GF-D8 (cell line): ENCODE results near the gene USP6NL.
"Not testable (repeated sequence)": the region's sequence is repeated elsewhere in the genome, so short reads cannot be mapped to it uniquely, and the experiment has no call there.

Experiments used
- DNase-seq: peaks from one replicate; lab custom pipeline; 2025; lab: John Stamatoyannopoulos, UW

Gene USP6NL

DNA sequence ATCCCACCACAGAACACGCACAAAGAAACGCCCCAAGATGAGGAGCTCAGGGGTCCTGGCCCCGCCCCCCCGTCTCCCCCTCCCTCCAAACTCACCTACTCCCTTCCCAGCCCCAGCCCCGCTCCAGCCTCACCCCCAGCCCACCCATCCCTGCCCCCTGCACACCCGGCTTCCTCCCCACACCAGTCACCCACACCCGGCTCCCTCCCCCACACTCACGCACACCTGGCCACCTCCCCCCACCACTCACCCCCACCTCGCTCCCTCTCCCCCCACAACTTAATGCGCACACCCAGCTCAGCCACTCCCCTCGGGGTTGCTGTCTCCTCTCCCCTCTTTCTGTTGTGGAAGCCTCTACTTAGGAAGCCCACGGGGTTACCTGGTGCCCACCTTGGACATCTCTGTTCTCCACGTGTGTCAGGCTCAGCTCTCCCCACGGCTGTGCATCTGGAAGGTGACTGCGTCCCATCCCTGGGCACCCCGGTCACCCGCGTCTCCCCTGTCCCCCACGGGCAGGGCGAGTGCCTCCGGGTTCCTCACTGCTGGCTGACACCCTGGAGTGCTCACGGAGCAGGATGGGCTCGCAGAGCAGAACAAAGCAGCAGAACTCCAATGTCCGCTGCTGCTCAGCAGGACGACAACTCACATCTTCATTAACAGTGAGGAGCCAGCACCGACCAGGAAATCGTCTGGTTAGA is 166.8 kb downstream of the USP6NL start:
- DNase-seq, result no peak

DNA sequence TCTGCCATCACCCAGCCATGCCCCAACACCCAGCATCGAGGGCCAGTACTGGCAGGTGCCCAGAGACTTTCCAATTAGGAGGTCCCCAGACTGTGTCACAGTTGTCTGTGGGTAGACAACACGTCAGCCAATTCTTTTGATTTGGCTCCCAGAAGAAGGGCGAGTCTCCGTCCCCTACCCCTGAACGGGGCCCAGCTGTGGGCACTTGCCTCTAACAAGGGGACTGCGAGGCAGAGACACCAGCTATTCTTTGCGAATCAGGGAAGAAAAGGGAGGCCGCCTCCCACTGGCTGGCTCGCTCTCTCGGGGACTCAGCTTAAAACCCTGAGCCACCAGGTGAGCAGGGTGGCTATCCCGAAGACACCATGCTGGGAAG is 167.3 kb downstream of the USP6NL start:
- no peak for DNase-seq

DNA sequence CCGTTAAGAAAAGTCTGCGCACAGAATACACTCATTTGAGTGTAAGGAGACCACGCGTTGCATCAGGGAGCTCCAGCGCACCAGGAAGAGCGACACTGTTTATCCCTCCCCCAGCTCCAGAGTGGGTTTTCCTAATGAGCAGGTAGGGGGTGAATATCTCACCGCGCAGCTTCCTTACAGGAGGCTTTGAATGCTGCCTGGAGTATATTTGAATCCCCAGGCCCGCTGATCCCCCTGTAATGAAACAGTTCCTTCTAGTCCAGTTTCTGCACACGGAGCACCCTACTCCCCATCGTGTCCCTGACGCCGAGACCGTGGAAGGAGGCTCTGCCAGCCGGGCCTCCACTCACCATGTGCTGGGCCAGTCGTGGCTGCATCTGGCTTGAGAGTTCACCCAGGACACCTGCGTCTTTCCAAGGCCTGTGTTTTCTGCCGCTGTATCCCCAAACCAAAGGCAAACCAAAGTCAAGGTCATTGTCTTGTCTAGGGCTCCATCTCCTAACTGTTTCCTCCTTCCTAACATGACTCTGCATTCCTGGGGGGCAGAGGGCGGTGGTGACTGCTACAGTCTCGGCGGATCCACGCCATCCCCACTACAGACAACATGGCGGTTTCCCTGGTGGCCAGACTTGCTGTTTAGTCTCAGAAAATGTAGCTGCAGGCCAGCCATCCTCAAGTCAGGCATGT is 167.8 kb downstream of the USP6NL start:
- no peak for DNase-seq

DNA sequence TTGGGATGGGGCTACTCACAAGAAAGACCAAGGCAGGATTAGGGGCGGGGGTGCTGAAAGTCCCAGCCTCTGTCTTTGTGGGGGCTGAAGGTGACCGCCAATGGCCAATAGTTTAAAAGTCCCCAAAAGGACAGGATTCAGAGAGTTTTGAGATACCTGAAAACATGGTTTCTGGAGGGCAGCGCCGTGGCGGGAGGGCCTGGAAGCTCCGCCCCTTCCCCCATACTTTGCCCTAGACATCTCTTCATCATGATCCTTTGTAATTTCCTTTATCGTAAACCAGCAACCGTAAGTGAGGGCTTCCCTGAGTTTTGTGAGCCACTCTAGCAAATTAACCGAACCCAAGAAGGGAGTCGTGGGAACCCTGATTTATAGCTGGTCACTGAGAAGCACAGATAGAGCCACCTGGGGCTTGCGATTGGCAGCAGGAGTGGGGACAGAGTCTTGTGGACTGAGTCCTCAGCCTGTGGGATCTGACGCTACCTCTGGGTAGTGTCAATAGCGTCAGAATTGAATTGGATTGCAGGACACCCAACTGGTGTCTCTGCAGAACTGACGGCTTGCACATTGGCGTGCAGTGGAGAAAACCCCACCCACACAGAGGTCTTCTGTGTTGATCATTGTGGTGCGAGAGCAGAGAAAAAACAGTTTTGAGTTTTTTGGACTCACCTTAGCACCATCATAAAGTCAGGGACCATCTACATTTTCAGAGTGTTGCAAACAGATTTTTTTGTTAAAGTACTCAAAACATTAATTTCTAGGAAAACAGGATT is 169.3 kb downstream of the USP6NL start:
- DNase-seq, result no peak

DNA sequence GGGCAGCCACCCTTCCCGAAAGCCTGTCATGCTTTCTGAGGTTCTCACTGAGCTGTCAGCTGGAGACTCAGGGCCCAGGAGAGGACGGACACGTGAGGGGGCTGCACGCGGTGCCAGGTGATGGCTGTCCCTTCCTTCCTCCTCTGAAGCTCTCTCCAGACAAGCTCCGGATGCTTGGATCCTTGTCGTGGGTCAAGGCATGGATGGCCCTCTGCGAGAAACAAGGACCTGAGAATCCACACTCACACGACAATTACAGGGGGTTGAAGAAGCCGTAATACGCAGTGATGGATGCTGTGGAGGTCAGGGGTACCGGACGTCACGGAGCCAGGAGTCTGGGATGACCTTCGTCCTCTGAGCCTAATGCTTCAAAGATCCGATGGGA is 170.3 kb downstream of the USP6NL start:
- no peak for DNase-seq

DNA sequence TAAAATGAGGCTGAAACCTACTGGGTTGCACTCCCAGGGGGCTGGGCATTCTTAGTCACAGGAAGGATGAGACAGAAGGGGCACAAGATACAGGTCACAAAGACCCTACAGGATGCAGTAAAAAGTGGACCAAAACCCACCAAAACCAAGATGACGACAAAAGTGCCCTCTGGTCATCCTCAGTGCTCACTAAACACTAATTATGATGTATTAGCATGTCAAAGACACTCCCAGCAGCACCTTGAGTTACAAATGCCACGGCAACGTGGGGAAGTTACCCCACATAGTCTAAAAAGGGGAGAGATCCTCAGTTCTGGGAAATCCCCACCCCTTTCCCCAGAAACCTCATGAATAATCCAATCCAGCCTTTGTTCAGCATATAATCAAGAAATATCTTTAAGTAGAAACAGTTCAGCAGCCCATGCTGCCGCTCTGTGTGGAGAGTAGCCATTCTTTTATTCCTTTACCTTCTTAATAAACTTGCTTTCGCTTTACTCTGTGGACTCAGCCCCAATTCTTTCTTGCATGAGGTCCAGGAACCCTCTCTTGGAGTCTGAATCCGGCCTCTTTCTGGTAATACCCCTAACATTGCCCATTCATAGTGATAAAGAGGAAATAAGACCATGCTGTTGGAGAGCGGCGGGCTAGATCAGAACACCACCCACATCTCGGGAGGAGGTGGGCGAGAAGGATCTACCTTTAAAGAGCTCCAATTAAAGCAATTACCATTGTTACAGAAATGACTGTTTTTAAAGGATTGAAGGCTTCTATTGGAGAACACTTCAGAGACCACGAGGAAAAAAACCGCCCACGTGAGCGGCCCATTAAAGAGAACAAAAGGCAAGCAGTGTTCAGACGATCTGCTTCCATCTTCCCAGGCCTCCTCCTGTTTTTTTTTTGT is 170.9 kb downstream of the USP6NL start:
- DNase-seq, result no peak

DNA sequence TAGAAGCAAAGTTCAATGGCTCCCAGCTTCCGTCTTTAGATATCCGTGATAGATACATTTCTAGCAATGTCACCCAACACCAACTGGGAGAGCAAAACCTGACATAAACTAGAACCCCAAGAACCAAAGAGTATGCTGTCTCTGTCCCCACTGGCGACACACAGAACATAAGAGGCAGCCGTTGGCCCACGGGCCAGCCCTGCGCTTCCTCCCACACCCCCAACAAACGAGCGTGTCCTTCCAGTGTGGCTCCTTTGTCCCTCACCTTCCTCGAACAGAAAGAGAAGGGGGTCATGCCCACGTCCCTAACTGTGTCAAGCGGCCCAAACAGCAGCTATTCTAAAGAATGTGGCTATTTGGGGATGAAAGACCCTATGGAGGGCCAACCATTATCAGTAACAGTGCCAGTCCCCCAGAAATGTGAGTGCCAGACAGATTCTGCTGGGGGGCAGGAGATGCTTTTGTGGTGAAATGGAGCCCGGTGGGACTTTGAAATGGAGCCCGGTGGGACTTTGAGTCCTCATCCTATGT is 171.9 kb downstream of the USP6NL start:
- no peak for DNase-seq

DNA sequence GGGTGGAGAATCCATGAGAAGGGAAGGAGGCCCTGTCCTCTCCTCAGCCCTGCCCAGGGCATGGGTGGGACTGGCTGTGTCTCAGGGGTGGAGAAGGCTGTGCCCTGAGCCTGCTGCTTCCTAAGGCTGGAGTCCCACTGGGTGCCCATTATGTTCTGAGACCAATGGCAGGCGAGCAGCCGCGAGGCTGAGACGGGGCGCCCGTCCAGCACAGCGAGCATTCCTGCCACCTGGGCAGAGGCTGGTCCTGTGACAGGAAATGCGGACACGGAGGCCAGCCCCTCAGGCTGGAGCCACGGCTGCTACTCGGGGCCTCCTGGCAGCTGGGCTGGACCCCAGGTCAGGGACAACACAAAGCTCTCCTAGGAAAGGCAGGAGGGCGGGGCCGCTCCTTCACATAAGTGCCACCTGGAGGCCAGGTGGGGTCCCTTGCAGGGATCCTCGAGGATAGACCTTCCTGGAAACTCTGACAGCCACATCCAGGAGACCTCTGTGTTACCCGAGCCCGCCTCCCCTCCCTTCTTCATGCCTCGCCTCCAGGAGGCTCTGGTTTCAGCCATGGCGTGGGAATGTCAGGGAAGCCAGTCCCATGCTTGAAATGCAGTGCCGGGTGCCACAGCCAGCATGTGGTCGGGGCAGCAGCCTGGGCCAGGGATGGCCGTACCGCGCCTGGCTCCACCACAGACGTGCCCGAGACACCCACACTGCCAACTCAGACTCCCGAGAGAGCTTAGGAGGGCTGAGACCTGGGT is 173.9 kb downstream of the USP6NL start:
- DNase-seq, result no peak

DNA sequence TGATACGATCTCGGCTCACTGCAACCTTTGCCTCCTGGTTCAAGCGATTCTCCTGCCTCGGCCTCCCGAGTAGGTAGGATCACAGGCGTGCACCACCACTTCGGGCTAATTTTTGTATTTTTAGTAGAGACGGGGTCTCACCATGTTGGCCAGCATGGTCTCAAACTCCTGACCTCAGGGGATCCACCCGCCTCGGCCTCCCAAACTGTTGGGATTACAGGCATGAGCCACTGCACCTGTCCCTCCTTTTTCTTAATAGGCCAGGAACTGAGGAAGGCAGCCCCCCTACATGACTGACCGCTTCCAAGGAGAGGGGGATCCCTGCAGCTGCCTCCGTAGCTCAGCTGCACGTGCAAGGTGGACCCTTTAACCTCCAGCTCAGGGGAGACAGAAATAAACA is 175.0 kb downstream of the USP6NL start:
- not testable (repeated sequence) for DNase-seq

DNA sequence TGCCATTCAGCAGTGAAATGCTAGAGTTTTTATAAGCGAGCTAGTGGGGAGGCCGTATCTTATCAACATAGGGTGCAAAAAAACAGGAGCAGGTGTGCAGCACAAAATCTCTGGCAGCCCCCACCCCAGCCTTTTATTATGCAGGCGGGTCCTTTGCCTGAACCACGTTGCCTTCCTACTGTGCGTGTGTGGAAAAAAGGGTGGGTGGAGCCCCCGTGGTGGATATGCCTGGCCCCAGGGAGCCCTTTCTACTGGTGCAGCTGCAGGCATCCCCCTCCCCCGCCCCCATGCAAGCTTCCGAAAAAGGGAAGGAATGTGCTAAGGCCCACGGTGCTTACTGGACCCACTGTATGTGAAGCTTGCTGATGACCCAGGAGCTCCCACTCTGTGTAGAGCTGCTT is 175.9 kb downstream of the USP6NL start:
- DNase-seq, result no peak

DNA sequence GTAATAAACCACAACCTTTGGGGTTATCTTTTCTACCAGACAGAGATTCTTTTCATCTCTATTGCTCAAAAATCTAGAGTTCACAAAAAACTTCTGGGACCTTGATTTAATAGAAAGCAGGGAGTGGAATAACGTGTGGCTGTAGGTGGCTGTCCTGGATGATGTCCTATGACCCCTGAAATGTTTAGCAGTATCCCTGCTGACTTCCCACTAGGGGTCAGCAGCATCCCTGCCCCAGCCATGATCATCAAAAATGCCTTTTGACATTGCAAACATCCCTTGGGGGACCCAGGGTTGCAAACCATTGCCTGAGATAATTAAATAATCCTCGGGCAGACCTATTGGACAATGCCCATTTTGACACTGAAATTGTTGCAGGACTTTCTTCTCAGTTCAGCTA is 177.1 kb downstream of the USP6NL start:
- no peak for DNase-seq

DNA sequence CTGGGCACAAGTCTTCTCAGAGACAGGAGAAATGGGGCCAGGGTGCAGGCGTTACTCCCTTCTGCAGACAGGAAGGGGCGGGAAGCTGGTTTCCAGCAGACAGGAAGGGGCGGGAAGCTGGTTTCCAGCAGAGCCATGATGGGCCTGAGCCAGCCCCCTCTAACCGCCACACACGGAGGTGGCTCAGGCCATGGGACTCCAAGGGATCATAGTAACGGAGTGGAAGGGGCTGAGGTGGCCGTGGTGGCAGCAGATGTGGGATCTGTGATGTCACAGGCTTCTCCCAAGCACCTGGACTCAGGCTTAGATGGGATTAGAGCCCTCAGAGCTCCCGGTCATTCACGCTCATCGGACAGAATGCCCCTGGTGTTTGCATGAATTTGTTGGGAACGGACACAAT is 177.8 kb downstream of the USP6NL start:
- DNase-seq, result no peak

DNA sequence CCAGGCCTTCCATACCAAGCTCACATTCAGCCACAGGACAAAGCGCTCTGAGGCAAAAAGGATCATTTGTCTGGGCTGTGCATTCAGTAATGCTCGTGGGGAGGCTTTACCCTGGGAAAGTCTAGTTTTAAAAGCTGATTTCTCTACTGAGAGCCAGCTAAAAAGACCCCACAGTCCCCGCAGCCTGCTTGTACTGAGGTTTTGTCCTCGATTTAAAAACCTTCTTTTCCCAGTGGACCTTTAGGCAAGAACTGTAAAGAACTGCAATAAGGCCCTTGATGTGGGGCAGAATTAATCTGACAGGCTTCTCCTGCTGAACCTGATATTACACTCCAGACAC is 180.3 kb downstream of the USP6NL start:
- DNase-seq, result no peak

DNA sequence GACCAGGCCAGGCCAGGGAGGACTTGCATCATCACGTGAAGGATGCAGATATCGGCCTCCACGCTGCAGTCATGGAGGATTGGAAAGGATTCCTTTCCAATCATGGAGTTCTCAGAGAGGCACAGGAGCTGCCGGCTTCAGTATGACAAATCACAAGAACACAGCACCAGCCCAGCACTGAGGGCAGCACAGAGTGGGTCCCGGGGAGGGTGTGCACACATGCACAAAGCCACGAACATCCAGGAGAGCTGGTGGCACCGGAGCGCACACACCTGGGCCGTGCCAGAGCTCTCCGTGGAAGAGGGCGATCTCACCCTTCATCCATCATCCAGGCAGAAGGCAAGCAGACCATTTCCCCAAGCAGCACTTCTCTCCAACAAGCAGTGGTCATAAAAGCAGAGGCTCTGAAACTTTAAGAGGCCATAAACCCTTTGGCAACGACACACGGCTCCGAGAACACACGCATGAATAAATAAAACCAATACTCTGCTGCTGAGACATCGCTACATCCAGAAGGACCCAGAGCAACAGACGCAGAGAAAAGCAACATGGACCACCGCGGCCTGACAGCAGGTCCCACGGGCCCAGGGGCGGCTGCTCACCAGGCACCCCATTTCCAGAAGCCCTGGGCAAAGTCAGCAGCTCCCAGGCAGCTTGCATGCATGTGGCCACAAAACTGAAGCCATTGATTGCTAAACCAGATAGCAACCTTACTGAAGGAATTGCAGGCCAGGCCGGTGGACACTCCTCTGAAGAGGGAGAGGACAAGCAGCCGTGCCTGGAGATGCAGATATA is 180.8 kb downstream of the USP6NL start:
- no peak for DNase-seq

DNA sequence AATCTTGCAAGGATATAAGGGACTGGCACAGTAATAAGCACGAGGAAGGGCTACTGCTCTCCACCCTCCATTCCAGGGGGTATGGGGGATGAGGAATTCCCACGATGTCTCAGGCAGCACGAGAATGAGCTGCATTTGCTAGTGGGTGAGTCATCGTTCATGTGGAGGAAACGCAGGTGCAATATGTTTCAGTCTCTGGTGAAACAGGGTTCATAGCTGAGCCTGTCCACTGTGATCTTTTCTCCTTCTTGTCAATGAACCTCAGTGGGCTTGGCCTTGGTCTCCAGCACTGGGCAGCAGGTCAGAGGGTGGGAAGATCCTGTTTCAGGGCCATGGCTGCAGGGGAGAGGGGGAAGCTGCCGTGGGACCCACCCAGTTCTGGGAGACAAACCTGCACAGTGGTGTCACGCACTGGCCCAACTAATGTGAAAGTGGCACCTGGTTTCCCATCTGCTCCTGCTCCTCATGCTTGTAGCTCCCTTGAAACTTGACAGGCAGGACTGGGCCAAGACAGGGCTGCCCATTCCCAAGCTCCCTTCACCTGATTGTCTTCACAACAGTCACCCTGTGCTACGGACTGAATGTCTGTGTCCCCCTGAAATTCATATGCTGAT is 181.9 kb downstream of the USP6NL start:
- DNase-seq, result no peak

DNA sequence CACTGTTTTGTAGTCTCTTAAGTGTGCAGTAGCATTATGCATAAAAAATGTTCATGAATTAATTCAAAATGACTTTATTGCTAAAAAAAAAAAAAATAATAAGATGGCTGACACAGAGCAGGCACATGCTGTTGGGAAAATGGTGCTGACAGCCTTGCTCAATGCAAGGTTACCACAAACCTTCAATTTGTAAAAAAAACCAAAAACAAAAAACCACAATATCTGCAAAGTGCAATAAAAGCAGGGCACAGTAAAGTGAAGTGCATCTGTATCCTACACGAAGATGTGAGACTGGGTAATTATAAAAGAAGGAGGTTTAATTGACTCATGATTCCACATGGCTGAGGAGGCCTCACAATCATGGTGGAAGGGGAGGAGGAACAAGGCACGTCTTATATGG is 185.8 kb downstream of the USP6NL start:
- no peak for DNase-seq

DNA sequence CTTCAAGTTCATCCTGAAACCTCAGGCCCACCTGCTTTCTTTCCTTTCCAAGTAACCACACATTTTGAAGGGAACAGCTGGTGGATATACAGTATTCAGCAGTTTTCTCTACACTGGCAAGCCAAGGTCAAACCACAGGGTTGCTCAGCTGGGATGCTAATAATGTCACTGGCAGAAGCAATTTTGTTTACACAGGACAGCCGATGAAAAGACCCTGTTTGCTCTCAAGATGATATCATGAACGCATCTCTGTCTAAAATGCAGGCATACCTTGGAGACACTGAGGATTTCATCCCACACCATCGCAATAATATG is 186.2 kb downstream of the USP6NL start:
- no peak for DNase-seq

DNA sequence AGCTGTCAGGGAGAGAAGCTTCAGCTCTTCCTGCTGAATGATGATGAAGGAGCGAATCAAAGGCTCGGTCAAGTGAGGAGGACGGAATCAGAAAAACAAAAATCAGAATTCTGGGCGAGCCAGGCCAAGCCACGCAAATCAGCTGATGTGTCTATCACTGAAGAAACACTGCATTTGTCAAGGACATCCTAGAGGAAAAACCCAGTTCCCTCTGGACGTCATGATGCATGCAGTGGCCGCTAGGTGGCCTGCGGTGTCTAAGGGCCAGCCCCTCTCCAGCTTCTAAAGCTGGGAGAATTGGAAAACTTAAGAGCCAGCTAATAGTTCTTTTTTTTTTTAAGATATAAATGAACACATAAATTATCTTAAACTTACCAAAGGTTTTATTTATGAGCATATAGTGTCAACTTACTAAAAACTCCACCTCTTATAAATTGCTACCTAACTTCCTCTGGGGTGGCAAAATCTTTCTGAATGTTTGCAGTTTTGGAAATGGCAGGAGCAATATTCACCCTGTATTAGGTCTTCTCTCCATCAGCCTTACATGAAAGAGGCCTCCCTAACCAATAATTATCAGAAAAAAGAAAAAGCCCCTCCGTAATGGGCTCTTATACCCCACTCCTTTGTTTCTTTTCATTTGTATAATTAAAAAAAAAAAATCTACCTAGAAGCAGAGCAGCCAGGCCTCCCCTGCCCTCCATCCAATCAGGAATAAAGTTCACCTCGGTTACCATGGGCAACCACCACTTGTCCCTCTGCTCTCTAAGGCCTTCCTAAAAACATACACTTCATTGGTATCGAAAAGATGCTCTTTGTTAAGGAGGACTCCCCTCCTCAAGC is 186.8 kb downstream of the USP6NL start:
- DNase-seq, result no peak

DNA sequence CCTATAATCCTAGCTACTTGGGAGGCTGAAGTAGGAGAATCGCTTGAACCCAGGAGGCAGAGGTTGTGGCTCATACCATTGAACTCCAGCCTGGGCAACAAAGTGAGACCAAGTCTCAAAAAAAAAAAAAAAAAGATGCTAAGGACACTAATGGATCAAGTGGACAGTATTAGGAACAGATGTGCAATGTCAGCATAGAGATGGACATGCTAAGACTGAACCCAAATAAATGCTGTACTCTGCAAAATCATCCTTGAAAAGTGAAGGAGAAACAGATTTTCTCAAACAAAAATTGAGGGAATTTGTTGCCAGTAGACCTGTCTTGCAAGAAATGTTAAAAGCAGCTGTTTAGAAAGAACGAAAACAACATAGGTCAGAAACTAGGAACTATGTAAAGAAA is 194.5 kb downstream of the USP6NL start:
- DNase-seq, result no peak
